Kidney epithelial cell (primary cell): ENCODE measurements around the gene GAN. TPM values are rescaled to one million over a fixed set of nuclear protein-coding genes. Genes with fewer than 3 reads are reported as not detected.

Source experiments
- DNase-seq: peaks from one replicate; pipeline ENCODE4 v3.0.0-alpha.2; 2010; ENCODE audit warnings: low read depth
- H3K27me3 ChIP-seq: 2 replicates; pipeline ENCODE4 v1.6.0; 2011; ENCODE audit warnings: low read length; ENCODE audit not compliant: control insufficient read depth, insufficient read depth
- H3K36me3 ChIP-seq: 2 replicates; pipeline ENCODE4 v1.5.1; 2011; ENCODE audit warnings: low read length; ENCODE audit not compliant: control insufficient read depth, insufficient read depth
- H3K4me3 ChIP-seq: 2 replicates; pipeline ENCODE4 v1.5.1; 2011; ENCODE audit warnings: low read depth, mild to moderate bottlenecking, control low read depth, low read length
- total RNA-seq: library from RNA; depleted of rRNA; stranded (reverse); fragments of >200 nt; gene quantifications from 2 replicates; pipeline ENCODE4 v1.2.3, GENCODE V29; 2015
- TF ChIP-seq, protein P1 (sequence below): IDR thresholded peaks from 2 replicates; pipeline ENCODE4 v1.5.1; 2011; ENCODE audit warnings: mild to moderate bottlenecking, moderate library complexity, low read length, control low read depth, inconsistent platforms; ENCODE audit not compliant: insufficient read depth, poor library complexity, severe bottlenecking

GAN gene
- total RNA-seq, 1 donor from 2014 or later = 9.7 TPM

DNA sequence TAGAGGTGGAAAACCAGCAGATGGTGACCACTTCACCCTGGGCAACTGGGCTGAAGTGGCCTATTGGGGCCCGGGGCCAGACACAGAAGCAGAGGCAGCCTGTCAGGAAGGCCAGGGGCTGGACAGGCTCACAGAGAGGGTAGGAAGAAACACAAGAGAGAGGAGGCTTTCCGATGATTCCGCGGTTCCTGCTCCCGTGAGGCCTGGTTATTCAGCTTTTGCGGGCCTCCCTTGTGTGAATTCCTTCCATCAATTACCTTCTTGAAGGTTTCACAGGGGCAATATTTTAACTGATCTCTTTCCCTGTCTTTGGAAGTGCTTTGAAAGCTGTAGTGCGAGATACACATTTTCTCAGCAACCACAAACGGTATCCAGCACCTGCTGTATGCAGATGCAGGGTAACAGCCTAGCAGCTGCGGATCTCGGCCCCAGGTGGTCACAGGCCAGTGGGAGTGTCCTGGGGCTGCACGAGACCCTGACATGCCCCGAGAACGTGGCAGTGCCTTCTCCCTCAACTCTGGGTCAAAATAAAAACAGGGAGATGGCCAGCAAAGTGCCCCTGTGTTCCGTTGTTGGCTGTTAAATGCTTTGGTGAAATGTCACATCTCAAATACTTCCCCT is 118.3 kb downstream of the GAN start:
- TF ChIP-seq, protein P1, sequence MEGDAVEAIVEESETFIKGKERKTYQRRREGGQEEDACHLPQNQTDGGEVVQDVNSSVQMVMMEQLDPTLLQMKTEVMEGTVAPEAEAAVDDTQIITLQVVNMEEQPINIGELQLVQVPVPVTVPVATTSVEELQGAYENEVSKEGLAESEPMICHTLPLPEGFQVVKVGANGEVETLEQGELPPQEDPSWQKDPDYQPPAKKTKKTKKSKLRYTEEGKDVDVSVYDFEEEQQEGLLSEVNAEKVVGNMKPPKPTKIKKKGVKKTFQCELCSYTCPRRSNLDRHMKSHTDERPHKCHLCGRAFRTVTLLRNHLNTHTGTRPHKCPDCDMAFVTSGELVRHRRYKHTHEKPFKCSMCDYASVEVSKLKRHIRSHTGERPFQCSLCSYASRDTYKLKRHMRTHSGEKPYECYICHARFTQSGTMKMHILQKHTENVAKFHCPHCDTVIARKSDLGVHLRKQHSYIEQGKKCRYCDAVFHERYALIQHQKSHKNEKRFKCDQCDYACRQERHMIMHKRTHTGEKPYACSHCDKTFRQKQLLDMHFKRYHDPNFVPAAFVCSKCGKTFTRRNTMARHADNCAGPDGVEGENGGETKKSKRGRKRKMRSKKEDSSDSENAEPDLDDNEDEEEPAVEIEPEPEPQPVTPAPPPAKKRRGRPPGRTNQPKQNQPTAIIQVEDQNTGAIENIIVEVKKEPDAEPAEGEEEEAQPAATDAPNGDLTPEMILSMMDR = no peak
- no peak for DNase-seq
- Histone ChIP-seq H3K4me3 (no peak overlapping the region), H3K27me3 (no peaks in the 10 kb centered on the region), H3K36me3 (no peaks in the 10 kb centered on the region)

- DNase-seq = no peak
- H3K27me3 ChIP-seq = no peaks in the 10 kb centered on the region
- TF ChIP-seq, protein P1 = no peak
- H3K36me3 ChIP-seq = no peaks in the 10 kb centered on the region
- no peak overlapping the region for H3K4me3 ChIP-seq
Measured at GRCh38 chr16:81435103-81435502, 120.3 kb downstream of the GAN start.

DNA sequence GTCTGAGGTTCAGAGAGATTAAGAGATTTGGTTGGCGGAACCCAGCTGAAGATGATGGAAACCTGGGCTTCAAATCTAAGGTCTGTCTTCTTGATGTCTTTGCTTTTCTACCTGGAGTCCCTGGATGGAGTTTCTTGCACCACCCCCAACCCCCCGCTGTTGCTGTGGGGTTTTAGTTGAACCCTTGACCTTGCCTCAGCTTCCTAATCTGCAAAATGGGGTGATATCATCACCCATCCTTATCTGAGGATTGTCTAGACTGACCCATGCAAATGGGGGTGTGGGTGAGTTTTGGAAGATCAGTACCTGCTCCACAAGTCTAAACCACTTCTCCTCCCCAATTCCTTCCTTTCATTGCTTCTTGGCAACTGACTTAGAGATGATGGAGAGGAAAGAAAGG is 120.8 kb downstream of the GAN start:
- DNase-seq = no peak
- H3K36me3 ChIP-seq = no peaks in the 10 kb centered on the region
- TF ChIP-seq, protein P1 = no peak
- H3K27me3 ChIP-seq = no peaks in the 10 kb centered on the region
- H3K4me3 ChIP-seq = no peak overlapping the region

GRCh38 chr16:81436386-81436785 is 121.6 kb downstream of the GAN start:
- H3K27me3 ChIP-seq = peaks cover 3% of the 10 kb centered on the region
- H3K4me3 ChIP-seq = no peak overlapping the region
- TF ChIP-seq, protein P1 = no peak
- no peaks in the 10 kb centered on the region for H3K36me3 ChIP-seq
- DNase-seq = no peak

DNA sequence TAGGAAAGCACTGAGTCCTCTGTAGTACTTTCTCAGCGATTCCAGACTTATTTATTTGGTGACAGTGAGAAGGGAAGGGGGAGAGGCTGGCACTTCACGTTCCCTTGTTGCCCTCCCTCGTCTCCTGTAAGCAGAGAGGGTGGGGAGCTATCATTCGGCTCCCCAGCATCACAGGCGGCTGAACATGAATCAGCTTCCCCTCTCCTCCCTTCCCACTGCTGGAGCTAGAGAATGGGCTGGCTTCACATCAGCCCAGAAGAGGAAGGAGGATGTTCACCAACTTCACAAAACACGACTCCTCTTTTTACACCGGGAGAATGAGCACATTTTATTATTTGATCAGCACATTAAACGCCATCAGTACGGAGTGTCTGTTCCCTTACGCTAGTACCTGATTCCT is 123.1 kb downstream of the GAN start:
- TF ChIP-seq, protein P1 = no peak
- Histone ChIP-seq H3K36me3 (no peaks in the 10 kb centered on the region), H3K4me3 (no peak overlapping the region), H3K27me3 (peaks cover 6% of the 10 kb centered on the region)
- no peak for DNase-seq

Other genes starting within 250 kb of the GAN start
- 2.1 and 3.1 TPM in 2 replicates for gene C16orf46, start 237.7 kb upstream of the GAN start, total RNA-seq
- gene GCSH, start 218.6 kb upstream of the GAN start, total RNA-seq = 27.6 and 34.0 TPM in 2 replicates
- gene BCO1, start 76.3 kb upstream of the GAN start, total RNA-seq = 0.13 and 0.14 TPM in 2 replicates
- 27.7 and 41.6 TPM in 2 replicates for gene CMIP, start 129.8 kb downstream of the GAN start, total RNA-seq